ENCODE results near the gene FRAT2.
"Not testable (repeated sequence)": the region's sequence is repeated elsewhere in the genome, so short reads cannot be mapped to it uniquely, and the experiment has no call there.

FRAT2 gene

GRCh38 chr10:97290076-97290475, 44.5 kb downstream of the FRAT2 start:
- not testable (repeated sequence) for DNase-seq
